NB4 (cell line): Measurements from ENCODE around the gene PWWP2A.

Experiments
- MYC ChIP-seq: IDR thresholded peaks from 2 replicates; pipeline ENCODE4 v1.6.1; 2011; ENCODE audit warnings: low read depth, low read length
- POLR2A ChIP-seq: IDR thresholded peaks from 2 replicates; pipeline ENCODE4 v1.6.1; 2011; ENCODE audit warnings: mild to moderate bottlenecking; ENCODE audit not compliant: insufficient read length; ENCODE audit errors: extremely low read depth
- TF ChIP-seq, protein P1 (sequence below): IDR thresholded peaks from one replicate; pipeline ENCODE4 v1.5.1; 2012; ENCODE audit warnings: low read depth, low read length

- TF ChIP-seq, protein P1, sequence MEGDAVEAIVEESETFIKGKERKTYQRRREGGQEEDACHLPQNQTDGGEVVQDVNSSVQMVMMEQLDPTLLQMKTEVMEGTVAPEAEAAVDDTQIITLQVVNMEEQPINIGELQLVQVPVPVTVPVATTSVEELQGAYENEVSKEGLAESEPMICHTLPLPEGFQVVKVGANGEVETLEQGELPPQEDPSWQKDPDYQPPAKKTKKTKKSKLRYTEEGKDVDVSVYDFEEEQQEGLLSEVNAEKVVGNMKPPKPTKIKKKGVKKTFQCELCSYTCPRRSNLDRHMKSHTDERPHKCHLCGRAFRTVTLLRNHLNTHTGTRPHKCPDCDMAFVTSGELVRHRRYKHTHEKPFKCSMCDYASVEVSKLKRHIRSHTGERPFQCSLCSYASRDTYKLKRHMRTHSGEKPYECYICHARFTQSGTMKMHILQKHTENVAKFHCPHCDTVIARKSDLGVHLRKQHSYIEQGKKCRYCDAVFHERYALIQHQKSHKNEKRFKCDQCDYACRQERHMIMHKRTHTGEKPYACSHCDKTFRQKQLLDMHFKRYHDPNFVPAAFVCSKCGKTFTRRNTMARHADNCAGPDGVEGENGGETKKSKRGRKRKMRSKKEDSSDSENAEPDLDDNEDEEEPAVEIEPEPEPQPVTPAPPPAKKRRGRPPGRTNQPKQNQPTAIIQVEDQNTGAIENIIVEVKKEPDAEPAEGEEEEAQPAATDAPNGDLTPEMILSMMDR, result no peak
- TF ChIP-seq POLR2A (no peak), MYC (no peak)
Measured at GRCh38 chr5:160044391-160044804, 74.9 kb downstream of the PWWP2A start.
